GM18498 (cell line): ENCODE measurements around the gene U2AF2.

ENCODE experiments used
- ATAC-seq: cut with Tn5 transposase; IDR thresholded peaks from one replicate; pipeline ENCODE4 v1.9.1; 2021; ENCODE audit warnings: mild to moderate bottlenecking, moderate library complexity; ENCODE audit not compliant: unreplicated experiment

The U2AF2 gene

GRCh38 chr19:55642153-55643002, 12.5 kb upstream of the U2AF2 start:
- ATAC-seq: peak; percentile 8

- ATAC-seq: peak; percentile 39
Measured at GRCh38 chr19:55643003-55643886, 11.6 kb upstream of the U2AF2 start, which contains the start of gene ZNF581. TSS of gene ZNF581 (plus strand) at chr19:55643649. CDS start at chr19:55644572, 923 bp downstream.

- ATAC-seq: no peak
Measured at GRCh38 chr19:55643887-55644176, 11.0 kb upstream of the U2AF2 start.

- ATAC-seq: no peak
Measured at GRCh38 chr19:55644191-55644833, 10.5 kb upstream of the U2AF2 start.

GRCh38 chr19:55644842-55645511, 9.9 kb upstream of the U2AF2 start:
- ATAC-seq: no peak

- ATAC-seq: no peak
Measured at GRCh38 chr19:55645512-55645881, 9.3 kb upstream of the U2AF2 start.

GRCh38 chr19:55646889-55647731, 7.7 kb upstream of the U2AF2 start:
- ATAC-seq: no peak

GRCh38 chr19:55647732-55648584, 6.9 kb upstream of the U2AF2 start, which contains the start of gene CCDC106:
TSS of gene CCDC106 (plus strand) at chr19:55648212. CDS start at chr19:55649047, 835 bp downstream.
- peak; percentile 32 for ATAC-seq

- no peak for ATAC-seq
Measured at GRCh38 chr19:55648585-55649267, 6.1 kb upstream of the U2AF2 start.

- no peak for ATAC-seq
Measured at GRCh38 chr19:55649268-55650125, 5.3 kb upstream of the U2AF2 start.

- ATAC-seq: no peak
Measured at GRCh38 chr19:55650126-55650557, 4.7 kb upstream of the U2AF2 start.

GRCh38 chr19:55650602-55651230, 4.1 kb upstream of the U2AF2 start:
- ATAC-seq: no peak

GRCh38 chr19:55651236-55651635, 3.6 kb upstream of the U2AF2 start:
- no peak for ATAC-seq

GRCh38 chr19:55652311-55653128, 2.3 kb upstream of the U2AF2 start:
- no peak for ATAC-seq

- peak; percentile 45 for ATAC-seq
Measured at GRCh38 chr19:55653651-55654322, 1.0 kb upstream of the U2AF2 start.
